Nephron progenitor cell (in vitro differentiated cells): ENCODE measurements around the gene ESF1.

Source experiments
- DNase-seq: peaks from one replicate; pipeline ENCODE4 v3.0.0; 2021
- H3K27ac Mint-ChIP-seq: 2 replicates; pipeline ENCODE4 v1.8.0; 2021; ENCODE audit warnings: mild to moderate bottlenecking, moderate library complexity, mixed read lengths
- H3K27me3 Mint-ChIP-seq: 2 replicates; pipeline ENCODE4 v1.8.0; 2021; ENCODE audit warnings: mild to moderate bottlenecking, low read depth, mixed read lengths; ENCODE audit not compliant: poor library complexity
- H3K36me3 Mint-ChIP-seq: 2 replicates; pipeline ENCODE4 v1.8.0; 2021; ENCODE audit warnings: low read depth, mixed read lengths
- H3K4me1 Mint-ChIP-seq: 2 replicates; pipeline ENCODE4 v1.8.0; 2021; ENCODE audit warnings: mixed read lengths
- H3K4me3 Mint-ChIP-seq: 2 replicates; pipeline ENCODE4 v1.8.0; 2021; ENCODE audit warnings: mild to moderate bottlenecking, moderate library complexity, mixed read lengths
- H3K9me3 Mint-ChIP-seq: 2 replicates; pipeline ENCODE4 v1.8.0; 2021; ENCODE audit warnings: mild to moderate bottlenecking, moderate library complexity, mixed read lengths
- TF ChIP-seq, protein P1 (sequence below): fragments of 200-600 bp; sonication (generic); IDR thresholded peaks from 2 replicates; pipeline ENCODE4 v1.5.0; 2021; ENCODE audit warnings: antibody characterized with exemption

ESF1 gene

GRCh38 chr20:13810446-13810845 lies 25.7 kb upstream of the ESF1 start:
- Mint-ChIP-seq H3K9me3 (no peaks in the 10 kb centered on the region), H3K4me1 (no peaks in the 10 kb centered on the region), H3K27me3 (no peaks in the 10 kb centered on the region), H3K36me3 (peaks cover 20% of the 10 kb centered on the region), H3K4me3 (no peak overlapping the region), H3K27ac (no peak overlapping the region)
- TF ChIP-seq, protein P1, sequence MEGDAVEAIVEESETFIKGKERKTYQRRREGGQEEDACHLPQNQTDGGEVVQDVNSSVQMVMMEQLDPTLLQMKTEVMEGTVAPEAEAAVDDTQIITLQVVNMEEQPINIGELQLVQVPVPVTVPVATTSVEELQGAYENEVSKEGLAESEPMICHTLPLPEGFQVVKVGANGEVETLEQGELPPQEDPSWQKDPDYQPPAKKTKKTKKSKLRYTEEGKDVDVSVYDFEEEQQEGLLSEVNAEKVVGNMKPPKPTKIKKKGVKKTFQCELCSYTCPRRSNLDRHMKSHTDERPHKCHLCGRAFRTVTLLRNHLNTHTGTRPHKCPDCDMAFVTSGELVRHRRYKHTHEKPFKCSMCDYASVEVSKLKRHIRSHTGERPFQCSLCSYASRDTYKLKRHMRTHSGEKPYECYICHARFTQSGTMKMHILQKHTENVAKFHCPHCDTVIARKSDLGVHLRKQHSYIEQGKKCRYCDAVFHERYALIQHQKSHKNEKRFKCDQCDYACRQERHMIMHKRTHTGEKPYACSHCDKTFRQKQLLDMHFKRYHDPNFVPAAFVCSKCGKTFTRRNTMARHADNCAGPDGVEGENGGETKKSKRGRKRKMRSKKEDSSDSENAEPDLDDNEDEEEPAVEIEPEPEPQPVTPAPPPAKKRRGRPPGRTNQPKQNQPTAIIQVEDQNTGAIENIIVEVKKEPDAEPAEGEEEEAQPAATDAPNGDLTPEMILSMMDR, result no peak
- no peak for DNase-seq

DNA sequence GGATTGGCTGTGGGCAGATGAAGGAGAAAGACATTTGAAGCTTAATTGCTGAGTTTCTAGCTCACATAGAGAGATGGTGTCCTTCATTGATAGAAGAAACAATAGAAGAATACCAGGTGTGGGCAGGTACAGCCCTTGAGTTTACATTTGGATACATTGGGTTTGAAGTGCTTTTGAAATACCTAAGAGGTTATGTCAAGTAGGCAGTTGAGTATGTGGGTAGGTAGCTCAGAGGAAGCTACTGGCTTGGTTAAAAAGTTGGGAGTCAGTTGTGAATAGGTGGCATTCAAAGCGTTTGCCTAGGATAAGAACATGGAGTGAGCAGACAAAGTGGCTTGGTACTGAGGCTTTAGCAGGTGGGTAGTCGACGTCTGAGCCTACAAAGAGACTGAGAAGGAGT lies 25.1 kb upstream of the ESF1 start:
- TF ChIP-seq, protein P1, result no peak
- H3K4me3 Mint-ChIP-seq, result no peak overlapping the region
- H3K9me3 Mint-ChIP-seq, result no peaks in the 10 kb centered on the region
- no peaks in the 10 kb centered on the region for H3K4me1 Mint-ChIP-seq
- peaks cover 23% of the 10 kb centered on the region for H3K36me3 Mint-ChIP-seq
- no peak overlapping the region for H3K27ac Mint-ChIP-seq
- H3K27me3 Mint-ChIP-seq, result no peaks in the 10 kb centered on the region
- no peak for DNase-seq

- Mint-ChIP-seq H3K4me1 (no peaks in the 10 kb centered on the region), H3K9me3 (no peaks in the 10 kb centered on the region), H3K27me3 (no peaks in the 10 kb centered on the region), H3K4me3 (no peak overlapping the region), H3K36me3 (peaks cover 28% of the 10 kb centered on the region), H3K27ac (no peak overlapping the region)
- no peak for DNase-seq
- TF ChIP-seq, protein P1, result no peak
Observed at GRCh38 chr20:13809373-13809772, 24.7 kb upstream of the ESF1 start.

GRCh38 chr20:13800728-13801134 lies 16.0 kb upstream of the ESF1 start:
- Mint-ChIP-seq H3K4me1 (peaks cover 12% of the 10 kb centered on the region), H3K4me3 (no peak overlapping the region), H3K27me3 (no peaks in the 10 kb centered on the region), H3K9me3 (no peaks in the 10 kb centered on the region), H3K27ac (no peak overlapping the region), H3K36me3 (peaks cover 72% of the 10 kb centered on the region)
- TF ChIP-seq, protein P1, result no peak
- DNase-seq, result no peak

DNA sequence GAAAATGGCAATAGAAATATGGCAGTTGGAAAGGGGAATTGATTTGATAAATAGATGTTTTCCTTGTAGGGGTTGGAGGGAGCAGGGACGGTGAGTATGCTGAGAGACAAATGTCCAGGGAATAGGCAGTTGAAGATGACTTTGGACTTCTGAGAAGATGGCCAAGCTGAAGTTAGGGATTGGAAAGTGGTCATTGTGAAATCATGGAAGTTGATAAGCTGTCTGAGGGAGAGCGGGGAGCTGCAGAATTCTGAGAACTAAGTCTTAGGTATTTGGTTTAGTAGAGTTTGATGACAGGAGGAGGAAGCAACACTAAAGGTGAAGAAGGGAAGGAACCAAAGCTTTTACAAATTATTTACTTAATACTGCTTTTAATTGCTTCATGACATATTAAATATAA lies 15.3 kb upstream of the ESF1 start:
- TF ChIP-seq, protein P1, result no peak
- H3K27me3 Mint-ChIP-seq, result no peaks in the 10 kb centered on the region
- H3K36me3 Mint-ChIP-seq, result peaks cover 78% of the 10 kb centered on the region
- H3K27ac Mint-ChIP-seq, result peak overlapping the region; percentile 8
- peaks cover 12% of the 10 kb centered on the region for H3K4me1 Mint-ChIP-seq
- no peak for DNase-seq
- H3K9me3 Mint-ChIP-seq, result no peaks in the 10 kb centered on the region
- H3K4me3 Mint-ChIP-seq, result no peak overlapping the region

GRCh38 chr20:13799040-13799439 lies 14.3 kb upstream of the ESF1 start:
- Mint-ChIP-seq H3K9me3 (no peaks in the 10 kb centered on the region), H3K27ac (no peak overlapping the region), H3K36me3 (peaks cover 78% of the 10 kb centered on the region), H3K4me3 (no peak overlapping the region), H3K27me3 (no peaks in the 10 kb centered on the region), H3K4me1 (peaks cover 12% of the 10 kb centered on the region)
- DNase-seq, result no peak
- TF ChIP-seq, protein P1, result no peak
